Testis (tissue), 3 donors: Measurements from ENCODE around the gene XIRP2. TPM values are rescaled to one million over a fixed set of nuclear protein-coding genes. Genes with fewer than 3 reads are reported as not detected.

Experiments used
- DNase-seq: peaks from one replicate; pipeline ENCODE4 v3.0.0-alpha.2; 2019
- H3K27ac ChIP-seq, 2 donors: fragments of 200-600 bp; sonication (generic); one replicate each; pipeline ENCODE4 v1.5.1; 2019
- H3K27me3 ChIP-seq: fragments of 200-600 bp; sonication (generic); one replicate; pipeline ENCODE4 v1.5.1; 2019
- H3K36me3 ChIP-seq: fragments of 200-600 bp; sonication (generic); one replicate; pipeline ENCODE4 v1.5.1; 2017; ENCODE audit warnings: low read depth; ENCODE audit errors: missing control alignments
- H3K4me1 ChIP-seq: fragments of 200-600 bp; sonication (generic); one replicate; pipeline ENCODE4 v1.5.1; 2019
- H3K4me3 ChIP-seq, 2 donors: fragments of 200-600 bp; sonication (generic); one replicate each; pipeline ENCODE4 v1.5.1; 2017 to 2019
- H3K9me3 ChIP-seq: fragments of 200-600 bp; sonication (generic); one replicate; pipeline ENCODE4 v1.5.1; 2017
- CTCF ChIP-seq, 3 experiments: fragments of 450-650 bp in 2 of 3; fragments of 200-600 bp in 1 of 3; sonication (generic) in 1 of 3; IDR thresholded peaks; one replicate each; pipeline ENCODE4 v1.5.1; 2016 to 2019; ENCODE audit warnings: antibody characterized with exemption in 3 of 3, mild to moderate bottlenecking in 2 of 3, moderate library complexity in 1 of 3
- POLR2A ChIP-seq: fragments of 450-650 bp; IDR thresholded peaks from one replicate; pipeline ENCODE4 v1.6.1; 2017; ENCODE audit warnings: antibody characterized with exemption, mild to moderate bottlenecking, moderate library complexity
- WGBS, 2 donors: methylation state at CpG; one replicate each; pipeline ENCODE4 v1.1.5; 2018; 5-methylcytosine and 5-hydroxymethylcytosine counted together
- intact Hi-C: fragments of 100-400 bp; cut with DNase I; formaldehyde crosslinking; loops from one replicate; pipeline ENCODE4 v1.15.1; 2023; ENCODE audit warnings: low total_unique reads
- polyA plus RNA-seq: library from polyadenylated mRNA; stranded (reverse); fragments of 350-450 nt; fragmentation: Illumina TruSeq; extraction: RNeasy Lipid Tissue Mini Kit (QIAGEN cat#74804); gene quantifications from one replicate; pipeline ENCODE4 v1.2.3, GENCODE V29; 2014; ENCODE audit warnings: low read depth, low replicate concordance; ENCODE audit not compliant: insufficient read depth
- total RNA-seq, 2 donors: library from RNA; depleted of rRNA; stranded (reverse); fragments of >200 nt; gene quantifications; one replicate each; pipeline ENCODE4 v1.2.3, GENCODE V29; 2016

The XIRP2 gene
- total and polyA plus RNA-seq, 3 donors from 2014 or later: 1.1 to 5.9 (median 3.9) TPM

GRCh38 chr2:166926657-166927056, 38.4 kb downstream of the XIRP2 start:
- no peaks in the 10 kb centered on the region for H3K9me3 ChIP-seq
- no peaks in the 10 kb centered on the region for H3K4me1 ChIP-seq
- 86 to 100% methylated on average over 1 of the region's 1 CpG for WGBS, 2 donors
- TF ChIP-seq POLR2A (no peak), CTCF (IDR thresholded peaks at IDR 0.05) (no peak)
- H3K27ac ChIP-seq: no peak overlapping the region
- no peaks in the 10 kb centered on the region for H3K36me3 ChIP-seq
- no peak overlapping the region for H3K4me3 ChIP-seq
- DNase-seq: no peak
- H3K27me3 ChIP-seq: no peaks in the 10 kb centered on the region
- intact Hi-C loops: no loop called here

- no peaks in the 10 kb centered on the region for H3K36me3 ChIP-seq
- H3K9me3 ChIP-seq: no peaks in the 10 kb centered on the region
- no peaks in the 10 kb centered on the region for H3K4me1 ChIP-seq
- no peak overlapping the region for H3K27ac ChIP-seq
- no peak for DNase-seq
- H3K27me3 ChIP-seq: no peaks in the 10 kb centered on the region
- WGBS, 2 donors: 93 to 100% methylated on average over 1 of the region's 1 CpG
- TF ChIP-seq POLR2A (no peak), CTCF (IDR thresholded peaks at IDR 0.05) (no peak)
- no peak overlapping the region for H3K4me3 ChIP-seq
- intact Hi-C loops: no loop called here
These were observed 43.8 kb downstream of the XIRP2 start for GRCh38 chr2:166932032-166932431.

GRCh38 chr2:166934817-166935216, 46.5 kb downstream of the XIRP2 start:
- DNase-seq: no peak
- Histone ChIP-seq H3K36me3 (no peaks in the 10 kb centered on the region), H3K27ac (no peak overlapping the region), H3K27me3 (no peaks in the 10 kb centered on the region), H3K9me3 (no peaks in the 10 kb centered on the region), H3K4me3 (no peak overlapping the region), H3K4me1 (no peaks in the 10 kb centered on the region)
- no peak for TF ChIP-seq CTCF (IDR thresholded peaks at IDR 0.05)
- TF ChIP-seq POLR2A: no peak
- intact Hi-C loops: no loop called here
- WGBS, 2 donors: 79 to 85% methylated on average over 5 of the region's 5 CpGs

GRCh38 chr2:166942377-166942776, 54.1 kb downstream of the XIRP2 start:
- no peak for TF ChIP-seq CTCF (IDR thresholded peaks at IDR 0.05)
- TF ChIP-seq POLR2A: no peak
- no peaks in the 10 kb centered on the region for H3K27me3 ChIP-seq
- 95 to 97% methylated on average over 1 of the region's 1 CpG for whole genome bisulfite sequencing, 2 donors
- no peaks in the 10 kb centered on the region for H3K9me3 ChIP-seq
- intact Hi-C loops: no loop called here
- no peak for DNase-seq
- H3K36me3 ChIP-seq: no peaks in the 10 kb centered on the region
- no peak overlapping the region for H3K4me3 ChIP-seq
- no peaks in the 10 kb centered on the region for H3K4me1 ChIP-seq
- H3K27ac ChIP-seq: no peak overlapping the region

- Histone ChIP-seq H3K27ac (no peak overlapping the region), H3K4me3 (no peak overlapping the region), H3K9me3 (no peaks in the 10 kb centered on the region), H3K4me1 (no peaks in the 10 kb centered on the region), H3K36me3 (no peaks in the 10 kb centered on the region), H3K27me3 (no peaks in the 10 kb centered on the region)
- TF ChIP-seq POLR2A (no peak), CTCF (IDR thresholded peaks at IDR 0.05) (no peak)
- no peak for DNase-seq
- intact Hi-C loops: no loop called here
- WGBS, 2 donors: 94 to 95% methylated on average over 1 of the region's 1 CpG
These were observed 56.6 kb downstream of the XIRP2 start for GRCh38 chr2:166944909-166945308.
